Thyroid gland (tissue), 4 donors: ENCODE measurements around the gene RCCD1.

ENCODE experiments used
- POLR2A ChIP-seq, 2 donors: fragments of 450-650 bp; IDR thresholded peaks; one replicate each; pipeline ENCODE4 v1.6.1; 2017; ENCODE audit warnings: antibody characterized with exemption in 2 of 2, mild to moderate bottlenecking in 2 of 2, moderate library complexity in 1 of 2
- TF ChIP-seq, protein P1 (sequence below), 6 experiments: fragments of 200-600 bp in 3 of 6; fragments of 450-650 bp in 3 of 6; sonication (generic) in 3 of 6; IDR thresholded peaks; one replicate each; pipeline ENCODE4 v1.5.1; 2016 to 2019; ENCODE audit warnings: antibody characterized with exemption in 6 of 6, mild to moderate bottlenecking in 2 of 6, inconsistent platforms in 1 of 6, moderate library complexity in 1 of 6

DNA sequence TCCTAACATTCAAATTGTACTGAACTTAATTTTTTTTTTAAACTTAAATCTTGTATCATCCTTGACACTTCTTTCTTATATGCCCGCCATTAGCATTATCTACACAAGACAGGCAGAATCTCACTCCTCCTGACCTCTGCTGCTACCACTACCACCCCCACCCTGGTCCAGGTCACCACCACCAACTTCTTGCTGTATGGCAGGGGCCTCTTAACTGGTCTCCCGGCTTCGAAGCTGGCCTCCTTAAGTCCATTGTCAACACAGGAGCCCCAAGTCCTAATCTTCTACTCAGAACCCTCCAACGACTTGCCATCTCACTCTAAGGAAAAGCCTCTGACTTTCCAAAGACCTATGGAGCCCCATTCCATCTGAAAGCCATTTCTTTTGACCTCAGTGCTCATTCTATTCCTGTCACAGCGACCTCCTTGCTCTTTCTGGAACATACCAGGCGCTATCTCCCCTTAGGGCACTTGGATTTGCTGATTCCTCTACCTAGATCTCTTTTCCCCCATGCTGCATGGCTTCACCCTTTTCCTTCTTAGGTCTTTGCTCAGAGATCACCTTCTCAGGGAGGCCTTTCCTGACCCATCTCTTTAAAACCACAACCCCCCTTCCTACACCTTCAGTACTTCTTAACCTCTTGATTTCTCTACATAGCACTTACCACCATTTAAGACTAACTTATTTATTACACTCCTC is 37.1 kb downstream of the RCCD1 start:
- TF ChIP-seq, protein P1, sequence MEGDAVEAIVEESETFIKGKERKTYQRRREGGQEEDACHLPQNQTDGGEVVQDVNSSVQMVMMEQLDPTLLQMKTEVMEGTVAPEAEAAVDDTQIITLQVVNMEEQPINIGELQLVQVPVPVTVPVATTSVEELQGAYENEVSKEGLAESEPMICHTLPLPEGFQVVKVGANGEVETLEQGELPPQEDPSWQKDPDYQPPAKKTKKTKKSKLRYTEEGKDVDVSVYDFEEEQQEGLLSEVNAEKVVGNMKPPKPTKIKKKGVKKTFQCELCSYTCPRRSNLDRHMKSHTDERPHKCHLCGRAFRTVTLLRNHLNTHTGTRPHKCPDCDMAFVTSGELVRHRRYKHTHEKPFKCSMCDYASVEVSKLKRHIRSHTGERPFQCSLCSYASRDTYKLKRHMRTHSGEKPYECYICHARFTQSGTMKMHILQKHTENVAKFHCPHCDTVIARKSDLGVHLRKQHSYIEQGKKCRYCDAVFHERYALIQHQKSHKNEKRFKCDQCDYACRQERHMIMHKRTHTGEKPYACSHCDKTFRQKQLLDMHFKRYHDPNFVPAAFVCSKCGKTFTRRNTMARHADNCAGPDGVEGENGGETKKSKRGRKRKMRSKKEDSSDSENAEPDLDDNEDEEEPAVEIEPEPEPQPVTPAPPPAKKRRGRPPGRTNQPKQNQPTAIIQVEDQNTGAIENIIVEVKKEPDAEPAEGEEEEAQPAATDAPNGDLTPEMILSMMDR (IDR thresholded peaks at IDR 0.05), result no peak
- no peak for TF ChIP-seq POLR2A (IDR thresholded peaks at IDR 0.05)
